ENCODE results near the gene FNDC3B.

DNA sequence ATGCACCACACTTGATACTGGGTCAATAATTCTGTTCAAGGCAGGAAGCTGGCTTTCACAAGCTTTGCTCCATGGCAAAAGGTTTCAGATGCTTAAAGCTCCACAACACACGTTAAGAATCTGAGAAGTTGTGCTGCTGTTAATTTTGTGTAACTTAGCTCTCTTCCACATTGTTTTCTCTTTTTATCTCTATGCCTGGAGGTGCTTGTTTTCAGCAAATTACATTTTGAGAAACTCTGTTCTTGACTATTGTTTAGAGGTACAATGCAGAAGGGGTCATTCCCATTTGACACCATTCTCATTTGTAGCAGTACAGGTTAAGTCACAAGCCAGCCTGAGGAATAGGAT lies 156.0 kb downstream of the FNDC3B start:
- no peak for TF ChIP-seq EP300 (IDR thresholded peaks at IDR 0.05)
- no peak for TF ChIP-seq CTCF (IDR thresholded peaks at IDR 0.05)
- TF ChIP-seq, protein P1, sequence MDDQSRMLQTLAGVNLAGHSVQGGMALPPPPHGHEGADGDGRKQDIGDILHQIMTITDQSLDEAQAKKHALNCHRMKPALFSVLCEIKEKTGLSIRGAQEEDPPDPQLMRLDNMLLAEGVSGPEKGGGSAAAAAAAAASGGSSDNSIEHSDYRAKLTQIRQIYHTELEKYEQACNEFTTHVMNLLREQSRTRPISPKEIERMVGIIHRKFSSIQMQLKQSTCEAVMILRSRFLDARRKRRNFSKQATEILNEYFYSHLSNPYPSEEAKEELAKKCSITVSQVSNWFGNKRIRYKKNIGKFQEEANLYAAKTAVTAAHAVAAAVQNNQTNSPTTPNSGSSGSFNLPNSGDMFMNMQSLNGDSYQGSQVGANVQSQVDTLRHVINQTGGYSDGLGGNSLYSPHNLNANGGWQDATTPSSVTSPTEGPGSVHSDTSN (IDR thresholded peaks at IDR 0.05) = no peak
- no peak for TF ChIP-seq REST (IDR thresholded peaks at IDR 0.05)
- TF ChIP-seq, protein P2, sequence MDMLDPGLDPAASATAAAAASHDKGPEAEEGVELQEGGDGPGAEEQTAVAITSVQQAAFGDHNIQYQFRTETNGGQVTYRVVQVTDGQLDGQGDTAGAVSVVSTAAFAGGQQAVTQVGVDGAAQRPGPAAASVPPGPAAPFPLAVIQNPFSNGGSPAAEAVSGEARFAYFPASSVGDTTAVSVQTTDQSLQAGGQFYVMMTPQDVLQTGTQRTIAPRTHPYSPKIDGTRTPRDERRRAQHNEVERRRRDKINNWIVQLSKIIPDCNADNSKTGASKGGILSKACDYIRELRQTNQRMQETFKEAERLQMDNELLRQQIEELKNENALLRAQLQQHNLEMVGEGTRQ (IDR thresholded peaks at IDR 0.05) = no peak
- TF ChIP-seq CEBPB (IDR thresholded peaks at IDR 0.05) = no peak
- TF ChIP-seq HOXA7 (CRISPR knock-in tag; IDR thresholded peaks at IDR 0.05) = no peak

Data from A549 (cell line).